GM04504 (cell line): ENCODE results near the gene RELL2.

Experiments
- DNase-seq: peaks from one replicate; pipeline ENCODE4 v3.0.0-alpha.2; 2012; ENCODE audit warnings: low read depth

RELL2 gene

DNA sequence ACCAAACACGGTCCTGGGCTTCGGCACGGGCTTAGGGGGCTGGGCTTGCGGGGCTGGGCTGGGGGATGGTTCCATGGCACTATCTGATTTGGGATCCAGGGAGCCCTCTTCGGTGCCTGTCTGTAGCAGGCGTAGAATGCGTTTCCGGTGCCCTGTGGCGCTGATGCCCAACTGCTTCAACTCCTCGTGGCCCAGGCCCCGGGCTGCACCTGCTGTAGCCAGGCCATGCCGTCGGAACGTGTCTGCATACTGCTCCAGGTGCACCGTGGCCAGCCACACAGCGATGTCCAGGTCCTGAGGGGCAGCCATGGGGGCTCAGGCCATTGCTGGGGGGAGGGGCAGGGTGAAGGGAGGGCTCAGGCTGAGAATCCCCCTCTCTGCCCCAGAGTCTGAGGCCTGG lies 43.4 kb downstream of the RELL2 start:
- no peak for DNase-seq

DNA sequence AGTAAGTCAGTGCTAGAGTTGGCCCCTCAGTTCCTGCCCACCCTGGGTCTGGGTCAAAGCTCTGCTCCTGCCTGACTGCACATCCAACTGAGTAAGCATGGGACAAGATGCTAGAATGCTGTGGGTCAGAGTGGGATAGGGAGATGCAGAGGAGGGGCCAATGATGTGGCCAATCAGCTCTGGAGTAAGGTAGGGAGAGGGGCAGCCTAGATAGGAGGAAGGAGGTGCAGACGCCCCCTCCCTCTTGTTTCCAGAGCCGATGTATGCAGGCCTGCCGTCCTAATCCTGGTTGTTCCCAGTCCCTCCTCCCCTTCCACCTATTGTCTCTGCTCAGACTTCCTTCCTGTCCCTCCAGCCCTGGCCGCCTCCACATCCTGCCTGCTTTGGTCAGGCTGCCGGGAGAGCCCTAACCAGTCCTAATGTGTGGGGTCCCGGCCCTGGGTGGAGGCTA lies 44.0 kb downstream of the RELL2 start:
- DNase-seq: no peak

DNA sequence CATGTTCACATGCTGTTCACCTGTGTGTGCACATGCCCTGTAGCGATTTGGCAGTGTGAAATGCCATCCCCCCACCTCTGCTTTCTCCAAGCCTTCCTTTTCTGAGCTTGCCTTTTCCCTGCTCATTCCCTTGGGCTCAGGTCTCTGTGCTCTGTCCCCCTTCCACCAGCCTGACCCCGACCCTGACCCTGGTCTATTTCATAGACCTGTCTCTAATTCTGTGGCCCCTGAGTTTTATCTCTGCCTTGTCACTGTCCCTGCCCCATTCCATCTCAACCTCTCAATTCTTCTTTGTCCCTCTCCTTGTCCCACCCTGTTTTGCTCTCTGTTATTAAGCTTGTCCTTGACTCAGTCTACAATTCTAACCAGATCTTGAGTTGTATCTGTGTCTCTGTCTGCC lies 44.5 kb downstream of the RELL2 start:
- DNase-seq: no peak

DNA sequence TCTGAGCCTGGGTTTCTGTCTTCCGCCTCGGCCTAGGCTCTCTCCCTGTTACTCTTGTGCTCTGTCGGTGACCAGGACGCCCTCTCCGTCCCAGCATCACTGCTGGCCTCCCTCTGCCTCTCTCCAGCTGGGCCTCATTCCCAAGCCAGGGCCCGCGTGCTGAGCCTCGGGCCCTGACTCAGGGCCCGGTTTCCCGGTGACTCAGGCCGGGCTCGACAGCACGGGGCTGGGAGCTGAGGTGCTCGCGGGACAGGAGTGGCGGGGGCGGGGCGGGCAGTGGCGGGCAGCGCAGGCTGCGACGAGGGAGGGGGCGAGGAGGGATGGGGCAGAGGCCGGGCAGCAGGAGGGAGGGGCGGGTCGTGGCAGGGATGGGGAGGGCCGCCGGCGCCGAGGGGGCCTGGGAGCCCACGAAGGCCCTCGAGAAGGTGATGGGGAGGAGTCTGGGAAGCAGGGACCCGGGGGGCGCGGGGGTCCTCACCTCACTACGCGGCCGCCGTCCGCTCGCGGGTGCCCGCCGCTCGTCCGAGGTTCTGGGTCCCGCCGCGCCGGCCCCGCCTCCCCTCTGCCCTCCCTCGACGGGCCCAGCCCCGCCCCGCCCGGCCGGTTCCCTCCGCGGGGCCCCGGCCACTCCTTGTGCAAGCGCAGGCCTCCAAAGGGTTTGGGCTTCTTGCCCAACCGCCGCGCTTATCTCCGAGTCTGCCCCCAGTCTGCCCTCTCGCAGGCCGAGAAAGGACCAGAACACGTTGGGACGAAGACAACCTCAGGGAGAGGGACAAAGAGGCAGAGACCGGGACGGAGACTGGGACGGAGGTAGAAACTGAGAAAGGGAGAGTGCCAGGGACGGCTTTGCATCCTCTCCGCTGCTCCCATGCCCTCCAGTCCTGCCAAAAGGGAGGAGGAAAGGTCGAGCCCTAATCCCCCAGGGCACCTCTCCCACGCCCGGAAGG lies 45.2 kb downstream of the RELL2 start, which contains the start of gene ARAP3:
TSS of gene ARAP3 (minus strand) at position 536 of the 947 bp plus-strand sequence. CDS start 1,744 bp downstream, outside the sequence.
- peak; percentile 69 for DNase-seq

DNA sequence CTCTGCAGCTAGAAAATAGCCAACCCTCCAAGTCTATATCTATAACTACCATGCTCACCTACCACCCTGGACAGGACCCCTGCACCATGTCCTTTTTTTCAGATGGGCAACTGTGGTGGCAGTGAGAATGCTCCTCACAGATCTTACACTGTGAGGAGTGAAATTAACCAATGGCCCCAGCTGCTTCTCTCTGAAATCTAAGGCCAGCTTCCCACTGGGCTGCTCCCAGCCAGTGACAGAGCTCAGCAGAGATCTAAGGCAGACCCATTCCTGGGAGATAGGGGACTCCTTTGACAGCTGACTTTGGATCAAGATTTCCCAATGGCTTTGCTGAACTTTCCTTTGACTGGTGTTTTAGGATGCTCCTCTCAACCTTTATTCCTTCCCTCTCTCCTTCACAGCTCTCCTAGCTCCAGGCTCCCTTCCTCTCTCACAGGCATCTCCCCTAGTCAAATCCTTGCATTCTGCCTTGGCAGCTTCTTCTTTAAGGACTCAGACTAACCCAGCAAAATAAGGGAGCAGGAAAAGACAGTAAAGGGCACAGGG lies 46.9 kb downstream of the RELL2 start:
- DNase-seq: no peak

DNA sequence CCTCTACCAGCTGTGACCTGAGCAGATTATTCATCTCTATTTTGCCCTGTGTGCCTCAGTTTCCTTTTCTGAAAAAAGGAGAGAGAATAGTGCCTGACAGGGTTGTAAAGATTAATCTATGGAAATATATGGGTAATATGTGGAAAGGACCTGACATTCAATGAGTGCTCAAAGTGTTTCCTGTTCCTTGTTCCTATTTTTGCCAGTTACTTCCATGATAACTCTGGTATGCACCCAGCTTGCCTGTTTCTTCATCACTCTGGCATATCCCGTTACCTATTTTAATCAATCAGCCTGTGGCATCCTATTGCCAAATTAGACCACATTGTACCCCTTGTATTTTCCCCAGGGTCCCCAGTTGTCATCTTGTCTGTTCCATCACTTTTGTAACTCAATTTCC lies 48.8 kb downstream of the RELL2 start:
- no peak for DNase-seq

DNA sequence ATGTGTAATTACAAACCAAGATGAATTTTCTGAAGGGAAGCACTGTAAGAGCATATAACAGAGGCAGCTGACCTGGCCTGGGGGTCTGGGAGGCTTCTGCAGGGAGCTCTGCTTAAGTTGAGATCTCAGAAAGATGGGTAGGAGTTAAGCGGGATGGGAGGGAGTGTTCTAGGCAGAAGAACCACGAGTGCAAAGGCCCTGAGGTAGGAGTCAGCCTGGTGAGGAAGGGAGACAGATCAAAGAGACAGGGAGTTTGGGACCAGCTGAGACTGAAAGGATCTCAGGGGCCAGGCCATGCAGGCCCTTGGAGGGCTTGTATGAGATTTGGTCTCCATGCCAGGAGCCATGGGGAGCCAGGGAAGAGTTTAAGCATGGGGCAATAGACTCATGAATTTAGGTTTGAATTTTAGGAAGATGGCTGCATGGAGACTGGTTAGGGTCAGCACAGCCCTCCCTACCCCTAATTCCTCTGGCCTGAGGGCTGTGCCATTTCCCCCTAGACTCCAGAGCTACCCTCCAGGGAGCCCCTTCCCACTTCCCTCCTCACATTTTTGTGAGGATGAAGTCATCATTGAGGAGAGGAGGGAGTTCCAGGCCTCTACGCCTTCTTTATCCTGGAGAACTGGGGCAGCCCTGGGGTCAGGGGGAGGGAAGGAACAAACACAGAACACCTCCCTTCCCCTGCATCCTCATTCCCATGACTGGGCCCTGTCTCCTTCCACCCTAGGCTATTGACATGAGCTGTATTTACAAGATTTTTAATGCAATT lies 50.0 kb downstream of the RELL2 start:
- no peak for DNase-seq
